GM23248 (cell line): ENCODE results near the gene ZNF337.

Experiments
- EZH2 ChIP-seq: fragments of 200-600 bp; sonication (generic); IDR thresholded peaks from 2 replicates; pipeline ENCODE4 v1.6.1; 2018; ENCODE audit warnings: antibody characterized with exemption, mild to moderate bottlenecking; ENCODE audit not compliant: insufficient read depth, poor library complexity, severe bottlenecking
- EZH2phosphoT487 ChIP-seq: fragments of 200-600 bp; sonication (generic); IDR thresholded peaks from 2 replicates; pipeline ENCODE4 v1.6.1; 2018; ENCODE audit warnings: antibody characterized with exemption, moderate library complexity, mild to moderate bottlenecking, low read depth; ENCODE audit not compliant: insufficient read depth

- TF ChIP-seq EZH2, result no peak
- no peak for TF ChIP-seq EZH2phosphoT487
These were observed 11.0 kb upstream of the ZNF337 start for GRCh38 chr20:25707695-25708094.
